ENCODE measurements around the gene LGR6. TPM values are rescaled to one million over a fixed set of nuclear protein-coding genes. Genes with fewer than 3 reads are reported as not detected.

Gene LGR6
- total and polyA plus RNA-seq, 2 of the 4 experiments (the other 2 are of a cell fraction): not detected

GRCh38 chr1:202201971-202202370, 8.4 kb downstream of the LGR6 start:
- Histone ChIP-seq H3K9me3 (ENCODE audit: control insufficient read depth, insufficient read depth, low read length) (no peaks in the 10 kb centered on the region; the same call in 1 of the 2 replicates), H2BK120ac (ENCODE audit: low read depth, low read length) (no peak overlapping the region), H3K18ac (ENCODE audit: low read depth, low read length) (no peak overlapping the region), H2AK9ac (replicated peaks; ENCODE audit: low read depth, low read length, poor library complexity) (no peak overlapping the region), H3K4ac (ENCODE audit: low read depth, low read length) (no peak overlapping the region), H2BK20ac (ENCODE audit: low read depth, low read length) (no peak overlapping the region), H4K91ac (ENCODE audit: insufficient read depth, low read depth, low read length) (no peak overlapping the region), H2BK5ac (ENCODE audit: low read depth, low read length, poor library complexity, severe bottlenecking) (no peak overlapping the region), H3K79me1 (ENCODE audit: low read depth in 1 of 2, low read length in 2 of 2) (no peaks in the 10 kb centered on the region), H3K27me3 (ENCODE audit: control insufficient read depth, insufficient read depth, low read length) (peaks cover 55% of the 10 kb centered on the region), H3K23ac (ENCODE audit: low read depth, low read length) (no peak overlapping the region), H3K4me3 (ENCODE audit: insufficient read depth, low read depth, low read length) (no peak overlapping the region), H2BK15ac (ENCODE audit: low read depth, low read length) (no peak overlapping the region), H4K20me1 (ENCODE audit: insufficient read depth, low read length) (no peaks in the 10 kb centered on the region), H3K27ac (ENCODE audit: insufficient read depth, low read length) (no peak overlapping the region), H3K36me3 (ENCODE audit: control insufficient read depth, insufficient read depth, low read length) (no peaks in the 10 kb centered on the region), H3K4me2 (ENCODE audit: low read depth, low read length) (no peak overlapping the region), H3K14ac (replicated peaks; ENCODE audit: low read depth, low read length) (no peak overlapping the region), H4K5ac (ENCODE audit: low read depth, low read length) (no peak overlapping the region), H2AK5ac (ENCODE audit: low read depth, low read length) (no peak overlapping the region), H3K4me1 (ENCODE audit: control insufficient read depth, insufficient read depth, low read length) (no peaks in the 10 kb centered on the region), H2AFZ (replicated peaks; ENCODE audit: low read length, poor library complexity) (no peak overlapping the region), H3K9ac (ENCODE audit: low read depth, low read length) (no peak overlapping the region), H3K9me1 (ENCODE audit: insufficient read depth, low read length) (no peaks in the 10 kb centered on the region), H4K8ac (ENCODE audit: low read depth in 2 of 2, low read length in 2 of 2) (no peak overlapping the region), H3K56ac (ENCODE audit: extremely low read depth, insufficient read depth, low read length) (no peak overlapping the region)
- dilution Hi-C loops (cut with HindIII; ENCODE audit: low sequenced_read_pairs, unreplicated experiment) (no loop called here), intact Hi-C loops (cut with micrococcal nuclease) (no loop called here), in situ Hi-C loops (cut with MboI; ENCODE audit: low sequenced_read_pairs) (loop anchor here (5.0 kb wide), 1 partner anchor 110 kb away; no protein-coding TSS in a partner anchor)
- BruUV-seq (replicated peaks): no TSS peak
- WGBS, 2 experiments (ENCODE audit: extremely low coverage in 2 of 2, insufficient read length in 1 of 2): 70% methylated on average over 2 of the region's 4 CpGs; no CpG with 5 or more reads in 1 of the 2 experiments
- ChIA-PET CTCF (no interaction called here), POLR2A (ENCODE audit: unreplicated experiment) (no interaction called here)
- TF ChIP-seq ELK1 (IDR thresholded peaks at IDR 0.05; ENCODE audit: borderline replicate concordance, low read depth, low read length) (no peak), USF2 (IDR thresholded peaks at IDR 0.05; ENCODE audit: low read depth, low read length) (no peak), SMC3 (IDR thresholded peaks at IDR 0.05; ENCODE audit: low read depth, low read length) (no peak), MAFK (IDR thresholded peaks at IDR 0.05; ENCODE audit: low read depth, low read length) (no peak), FOS (IDR thresholded peaks at IDR 0.05; ENCODE audit: low read depth, low read length) (no peak), MXI1 (IDR thresholded peaks at IDR 0.05; ENCODE audit: borderline replicate concordance, low read depth, low read length) (no peak), RAD21 (IDR thresholded peaks at IDR 0.05; ENCODE audit: low read length) (no peak), CTCF (conservative IDR thresholded peaks at IDR 0.05; ENCODE audit: low read depth, low read length) (no peak), BHLHE40 (IDR thresholded peaks at IDR 0.05; ENCODE audit: low read depth, low read length) (no peak), RFX5 (IDR thresholded peaks at IDR 0.05; ENCODE audit: low read depth, low read length) (no peak)
- DNase-seq (no peak), ATAC-seq (ENCODE audit: low read depth) (no peak)
